Aortic smooth muscle cell (primary cell): ENCODE results near the gene LRRC26. TPM values are rescaled to one million over a fixed set of nuclear protein-coding genes. Genes with fewer than 3 reads are reported as not detected.

Experiments
- total RNA-seq: library from RNA; depleted of rRNA; stranded (reverse); fragments of >200 nt; gene quantifications from 2 replicates; pipeline ENCODE4 v1.2.3, GENCODE V29; 2014

Gene LRRC26, protein sequence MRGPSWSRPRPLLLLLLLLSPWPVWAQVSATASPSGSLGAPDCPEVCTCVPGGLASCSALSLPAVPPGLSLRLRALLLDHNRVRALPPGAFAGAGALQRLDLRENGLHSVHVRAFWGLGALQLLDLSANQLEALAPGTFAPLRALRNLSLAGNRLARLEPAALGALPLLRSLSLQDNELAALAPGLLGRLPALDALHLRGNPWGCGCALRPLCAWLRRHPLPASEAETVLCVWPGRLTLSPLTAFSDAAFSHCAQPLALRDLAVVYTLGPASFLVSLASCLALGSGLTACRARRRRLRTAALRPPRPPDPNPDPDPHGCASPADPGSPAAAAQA
- not detected in 2 replicates for total RNA-seq

DNA sequence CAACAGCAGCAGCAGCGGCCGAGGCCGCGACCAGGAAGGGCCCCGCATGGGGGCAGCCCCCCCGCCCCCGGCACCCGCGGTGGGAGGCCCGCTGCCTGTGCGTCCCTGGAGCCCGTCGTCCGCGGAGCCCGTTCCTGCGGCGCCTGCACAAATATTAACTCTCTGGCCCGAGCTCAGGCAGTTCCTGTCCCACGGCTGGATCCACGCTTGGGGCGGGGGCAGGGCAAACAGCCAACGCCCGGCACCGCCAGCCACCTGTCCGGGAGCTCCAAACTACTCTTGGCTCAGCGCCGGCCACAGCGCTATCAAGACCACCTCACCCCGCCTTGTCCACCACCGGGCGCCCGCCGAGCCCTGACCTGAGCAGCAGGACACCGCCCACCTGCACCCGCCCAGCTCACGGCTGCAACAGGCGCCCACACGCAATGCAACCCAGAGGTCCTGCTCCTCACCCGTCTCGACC lies at the start of gene LRRC26:
TSS of gene LRRC26 (minus strand) at position 156 of the 463 bp plus-strand sequence. CDS start at position 48, 108 bp downstream.

GRCh38 chr9:137205126-137206069 lies 35.5 kb upstream of the LRRC26 start, which contains the start of the genes NDOR1 and TMEM203:
NDOR1 (plus strand) TSS chr9:137205700; CDS start chr9:137205778, 78 bp downstream.
TMEM203 (minus strand) TSS chr9:137205648; CDS start chr9:137205414, 234 bp downstream.

DNA sequence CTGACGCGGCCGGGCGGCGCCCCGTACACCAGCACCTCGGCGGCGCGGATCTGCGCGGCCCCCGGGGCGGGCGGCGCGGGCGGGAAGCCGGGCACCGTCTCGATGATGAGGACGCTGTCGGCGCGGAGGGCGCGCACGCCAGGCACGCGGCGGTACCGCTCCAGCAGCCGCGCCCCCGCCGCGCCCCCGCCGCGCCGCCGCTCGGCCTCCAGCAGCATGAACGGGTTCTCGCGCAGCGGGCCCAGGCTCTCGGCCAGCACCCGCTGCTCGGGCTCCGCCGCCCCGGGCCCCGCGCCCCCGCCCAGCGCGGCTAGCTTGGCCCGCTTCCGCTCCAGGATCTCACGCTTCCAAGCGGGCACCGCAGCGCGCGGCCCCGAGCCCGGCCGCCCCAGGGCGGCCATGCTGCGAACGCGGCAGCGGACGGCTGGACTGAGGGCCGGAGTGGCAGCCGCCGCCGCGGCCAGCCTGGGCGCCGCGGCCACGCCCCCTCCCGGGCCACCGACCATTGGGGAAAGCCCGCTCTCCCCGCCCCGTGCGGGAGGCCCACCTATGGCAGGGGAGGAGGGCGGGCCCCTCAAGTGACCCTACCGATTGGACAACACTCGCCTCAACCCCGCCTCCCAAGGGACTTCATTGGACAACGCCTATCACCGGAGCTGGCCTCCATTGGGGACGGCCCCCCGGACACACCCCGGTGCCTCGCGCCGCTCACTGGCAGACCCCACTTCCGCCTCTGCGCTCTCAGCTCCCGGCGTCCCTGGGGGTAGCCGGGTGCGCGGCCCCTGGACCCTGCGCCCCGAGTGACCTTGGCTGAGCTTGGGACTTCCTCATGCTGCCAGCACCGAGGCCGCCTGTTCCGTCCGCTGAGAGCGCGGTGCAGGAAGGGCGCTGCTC lies 30.7 kb upstream of the LRRC26 start, which contains the start of gene TPRN:
TSS of gene TPRN (minus strand) at position 431 of the 894 bp plus-strand sequence. CDS start at position 401, 30 bp downstream.

GRCh38 chr9:137188490-137189296 lies 18.8 kb upstream of the LRRC26 start, which contains the start of the genes ANAPC2 and SSNA1:
ANAPC2 (minus strand) TSS chr9:137188560; CDS start chr9:137188532, 28 bp downstream.
SSNA1 (plus strand) TSS chr9:137188676; CDS start chr9:137188727, 51 bp downstream.

DNA sequence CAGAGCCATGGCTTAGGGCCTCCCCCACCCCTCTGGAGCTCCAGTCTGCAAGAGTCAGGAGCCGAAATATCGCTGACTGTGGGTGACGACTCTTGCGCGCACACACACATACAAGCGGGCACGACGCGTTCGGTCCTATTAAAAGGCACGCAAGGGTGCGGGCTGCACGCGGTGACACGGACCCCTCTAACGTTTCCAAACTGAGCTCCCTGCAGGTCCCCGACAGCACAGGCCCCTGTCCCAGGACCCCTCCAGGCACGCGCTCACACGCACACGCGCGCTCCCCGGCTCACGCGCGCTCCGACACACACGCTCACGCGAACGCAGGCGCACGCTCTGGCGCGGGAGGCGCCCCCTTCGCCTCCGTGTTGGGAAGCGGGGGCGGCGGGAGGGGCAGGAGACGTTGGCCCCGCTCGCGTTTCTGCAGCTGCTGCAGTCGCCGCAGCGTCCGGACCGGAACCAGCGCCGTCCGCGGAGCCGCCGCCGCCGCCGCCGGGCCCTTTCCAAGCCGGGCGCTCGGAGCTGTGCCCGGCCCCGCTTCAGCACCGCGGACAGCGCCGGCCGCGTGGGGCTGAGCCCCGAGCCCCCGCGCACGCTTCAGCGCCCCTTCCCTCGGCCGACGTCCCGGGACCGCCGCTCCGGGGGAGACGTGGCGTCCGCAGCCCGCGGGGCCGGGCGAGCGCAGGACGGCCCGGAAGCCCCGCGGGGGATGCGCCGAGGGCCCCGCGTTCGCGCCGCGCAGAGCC lies 31.0 kb downstream of the LRRC26 start, which contains the start of gene GRIN1:
TSS of gene GRIN1 (plus strand) at position 433 of the 746 bp plus-strand sequence. CDS start 333 bp downstream, outside the sequence.

Other genes starting within 250 kb of the LRRC26 start
- 144 and 185 TPM in 2 replicates for gene FBXW5, start 225.3 kb downstream of the LRRC26 start, total RNA-seq
- gene C8G, start 224.8 kb downstream of the LRRC26 start, total RNA-seq: 0.13 and 0.44 TPM in 2 replicates
- 0.26 and 0.37 TPM in 2 replicates for gene LCN12, start 217.8 kb downstream of the LRRC26 start, total RNA-seq
- 9.8 and 21.8 TPM in 2 replicates for gene PTGDS, start 192.5 kb downstream of the LRRC26 start, total RNA-seq
- gene LCNL1, start 187.1 kb downstream of the LRRC26 start, total RNA-seq: 0.44 and 1.6 TPM in 2 replicates
- gene PAXX, start 177.6 kb downstream of the LRRC26 start, total RNA-seq: 11.6 and 15.6 TPM in 2 replicates
- 4.8 and 5.2 TPM in 2 replicates for gene CLIC3, start 173.5 kb downstream of the LRRC26 start, total RNA-seq
- gene ABCA2, start 141.8 kb downstream of the LRRC26 start, total RNA-seq: 33.4 and 40.3 TPM in 2 replicates
- gene FUT7, start 138.0 kb downstream of the LRRC26 start, total RNA-seq: not detected in 2 replicates
- gene NPDC1, start 123.9 kb downstream of the LRRC26 start, total RNA-seq: 21.4 and 28.4 TPM in 2 replicates
- gene ENTPD2, start 116.0 kb downstream of the LRRC26 start, total RNA-seq: not detected in 2 replicates
- 5.1 and 7.7 TPM in 2 replicates for gene SAPCD2, start 99.5 kb downstream of the LRRC26 start, total RNA-seq
- 14.0 and 19.0 TPM in 2 replicates for gene UAP1L1, start 92.5 kb downstream of the LRRC26 start, total RNA-seq
- gene MAN1B1, start 83.1 kb downstream of the LRRC26 start, total RNA-seq: 84.3 and 90.3 TPM in 2 replicates
- 83.8 and 87.8 TPM in 2 replicates for gene DPP7, start 55.3 kb downstream of the LRRC26 start, total RNA-seq
- gene GRIN1, start 30.9 kb downstream of the LRRC26 start, total RNA-seq: 0.06 and 0.13 TPM in 2 replicates
- gene TMEM210, start 2.0 kb upstream of the LRRC26 start, total RNA-seq: not detected in 2 replicates
- gene ANAPC2, start 18.5 kb upstream of the LRRC26 start, total RNA-seq: 21.9 and 23.6 TPM in 2 replicates
- gene SSNA1, start 18.6 kb upstream of the LRRC26 start, total RNA-seq: 73.2 and 78.1 TPM in 2 replicates
- 5.2 and 5.8 TPM in 2 replicates for gene TPRN, start 30.7 kb upstream of the LRRC26 start, total RNA-seq
- gene TMEM203, start 35.6 kb upstream of the LRRC26 start, total RNA-seq: 28.7 and 34.1 TPM in 2 replicates
- gene NDOR1, start 35.6 kb upstream of the LRRC26 start, total RNA-seq: 3.1 and 3.3 TPM in 2 replicates
- 0.40 and 0.50 TPM in 2 replicates for gene RNF208, start 52.2 kb upstream of the LRRC26 start, total RNA-seq
- 0.87 and 1.2 TPM in 2 replicates for gene CYSRT1, start 55.1 kb upstream of the LRRC26 start, total RNA-seq
- 0.12 and 0.13 TPM in 2 replicates for gene RNF224, start 57.5 kb upstream of the LRRC26 start, total RNA-seq
- gene SLC34A3, start 60.9 kb upstream of the LRRC26 start, total RNA-seq: 0.06 and 0.13 TPM in 2 replicates
- 144 and 225 TPM in 2 replicates for gene TUBB4B, start 71.2 kb upstream of the LRRC26 start, total RNA-seq
- gene STPG3, start 81.2 kb upstream of the LRRC26 start, total RNA-seq: not detected in 2 replicates
- 44.7 and 51.8 TPM in 2 replicates for gene NELFB, start 85.3 kb upstream of the LRRC26 start, total RNA-seq
- gene TOR4A, start 107.7 kb upstream of the LRRC26 start, total RNA-seq: 35.2 and 35.7 TPM in 2 replicates
- gene NRARP, start 132.2 kb upstream of the LRRC26 start, total RNA-seq: 0.25 and 0.53 TPM in 2 replicates